ENCODE measurements around the gene LDB1. TPM values are rescaled to one million over a fixed set of nuclear protein-coding genes. Genes with fewer than 3 reads are reported as not detected.

The LDB1 gene
- total RNA-seq, 3 donors from 2014 or later, result 55.7 to 59.6 (median 56.2) TPM

GRCh38 chr10:102146971-102147428 lies 26.8 kb upstream of the LDB1 start:
- ATAC-seq (no peak), DNase-seq (no peak)
- Mint-ChIP-seq H3K27me3 (ENCODE audit: low read depth) (no peaks in the 10 kb centered on the region), H3K36me3 (ENCODE audit: insufficient read depth) (peaks cover 68% of the 10 kb centered on the region), H3K4me1 (ENCODE audit: low read depth) (peaks cover 11% of the 10 kb centered on the region), H3K9me3 (no peaks in the 10 kb centered on the region), H3K4me3 (no peak overlapping the region)

GRCh38 chr10:102141583-102142107 lies 21.5 kb upstream of the LDB1 start:
- H3K9me3 Mint-ChIP-seq, result no peaks in the 10 kb centered on the region
- ATAC-seq (peak in 1 of 2 donors; percentile 6), DNase-seq (no peak)
- peaks cover 62% of the 10 kb centered on the region for H3K36me3 Mint-ChIP-seq (ENCODE audit: insufficient read depth)
- peaks cover 8% of the 10 kb centered on the region for H3K4me1 Mint-ChIP-seq (ENCODE audit: low read depth)
- no peaks in the 10 kb centered on the region for H3K27me3 Mint-ChIP-seq (ENCODE audit: low read depth)
- H3K4me3 Mint-ChIP-seq, result no peak overlapping the region

- peaks cover 57% of the 10 kb centered on the region for H3K36me3 Mint-ChIP-seq (ENCODE audit: insufficient read depth)
- peak in 1 of 2 donors; percentile 11 for ATAC-seq
These were observed 20.9 kb upstream of the LDB1 start for GRCh38 chr10:102140913-102141540.

GRCh38 chr10:102140218-102140617 lies 20.1 kb upstream of the LDB1 start:
- no peaks in the 10 kb centered on the region for H3K9me3 Mint-ChIP-seq
- no peaks in the 10 kb centered on the region for H3K27me3 Mint-ChIP-seq (ENCODE audit: low read depth)
- peaks cover 20% of the 10 kb centered on the region for H3K4me1 Mint-ChIP-seq (ENCODE audit: low read depth)
- ATAC-seq (no peak), DNase-seq (no peak)
- H3K4me3 Mint-ChIP-seq, result no peak overlapping the region
- peaks cover 57% of the 10 kb centered on the region for H3K36me3 Mint-ChIP-seq (ENCODE audit: insufficient read depth)

More at GRCh38 chr10:102140913-102141540, 20.9 kb upstream of the LDB1 start:
- Mint-ChIP-seq H3K9me3 (no peaks in the 10 kb centered on the region), H3K27me3 (ENCODE audit: low read depth) (no peaks in the 10 kb centered on the region), H3K4me3 (no peak overlapping the region), H3K4me1 (ENCODE audit: low read depth) (peaks cover 12% of the 10 kb centered on the region)
- DNase-seq, result no peak

GRCh38 chr10:102139281-102140110 lies 19.3 kb upstream of the LDB1 start:
- Mint-ChIP-seq H3K9me3 (no peaks in the 10 kb centered on the region), H3K36me3 (ENCODE audit: insufficient read depth) (peaks cover 56% of the 10 kb centered on the region), H3K27me3 (ENCODE audit: low read depth) (no peaks in the 10 kb centered on the region), H3K4me3 (no peak overlapping the region), H3K4me1 (ENCODE audit: low read depth) (peaks cover 27% of the 10 kb centered on the region)
- ATAC-seq (no peak), DNase-seq (no peak)

- ATAC-seq (no peak), DNase-seq (no peak)
- Mint-ChIP-seq H3K27me3 (ENCODE audit: low read depth) (no peaks in the 10 kb centered on the region), H3K4me3 (peak overlapping the region; percentile 94), H3K4me1 (ENCODE audit: low read depth) (peaks cover 39% of the 10 kb centered on the region), H3K36me3 (ENCODE audit: insufficient read depth) (peaks cover 42% of the 10 kb centered on the region), H3K9me3 (no peaks in the 10 kb centered on the region)
These were observed 15.9 kb upstream of the LDB1 start for GRCh38 chr10:102135956-102136526.

- ATAC-seq, result no peak
- H3K4me3 Mint-ChIP-seq, result peak overlapping the region; percentile 94
These were observed 14.2 kb upstream of the LDB1 start for GRCh38 chr10:102134416-102134815.

GRCh38 chr10:102133373-102134195 lies 13.4 kb upstream of the LDB1 start:
- H3K36me3 Mint-ChIP-seq (ENCODE audit: insufficient read depth), result peaks cover 26% of the 10 kb centered on the region
- ATAC-seq (peak; percentile 33 to 41), DNase-seq (peak; percentile 69)
- H3K27me3 Mint-ChIP-seq (ENCODE audit: low read depth), result no peaks in the 10 kb centered on the region
- peaks cover 39% of the 10 kb centered on the region for H3K4me1 Mint-ChIP-seq (ENCODE audit: low read depth)
- no peaks in the 10 kb centered on the region for H3K9me3 Mint-ChIP-seq
- peak overlapping the region; percentile 94 for H3K4me3 Mint-ChIP-seq

More at GRCh38 chr10:102134416-102134815, 14.2 kb upstream of the LDB1 start:
- Mint-ChIP-seq H3K36me3 (ENCODE audit: insufficient read depth) (peaks cover 31% of the 10 kb centered on the region), H3K27me3 (ENCODE audit: low read depth) (no peaks in the 10 kb centered on the region), H3K9me3 (no peaks in the 10 kb centered on the region), H3K4me1 (ENCODE audit: low read depth) (peaks cover 39% of the 10 kb centered on the region)
- no peak for DNase-seq

- no peaks in the 10 kb centered on the region for H3K9me3 Mint-ChIP-seq
- no peaks in the 10 kb centered on the region for H3K27me3 Mint-ChIP-seq (ENCODE audit: low read depth)
- ATAC-seq (peak; percentile 92 to 93), DNase-seq (peak; percentile 94)
- H3K4me3 Mint-ChIP-seq, result peak within 1 kb of the TSS; percentile 94
- H3K4me1 Mint-ChIP-seq (ENCODE audit: low read depth), result peaks cover 39% of the 10 kb centered on the region
- H3K36me3 Mint-ChIP-seq (ENCODE audit: insufficient read depth), result peaks cover 22% of the 10 kb centered on the region
These were observed 12.6 kb upstream of the LDB1 start, which contains the start of gene PPRC1 for GRCh38 chr10:102132563-102133372. PPRC1 (plus strand) TSS chr10:102133040; CDS start chr10:102133069, 29 bp downstream.

- ATAC-seq, result no peak
- Mint-ChIP-seq H3K9me3 (no peaks in the 10 kb centered on the region), H3K4me3 (peak overlapping the region; percentile 94), H3K36me3 (ENCODE audit: insufficient read depth) (peaks cover 19% of the 10 kb centered on the region), H3K4me1 (ENCODE audit: low read depth) (peaks cover 35% of the 10 kb centered on the region), H3K27me3 (ENCODE audit: low read depth) (no peaks in the 10 kb centered on the region)
- DNase-seq, result no peak
These were observed 12.0 kb upstream of the LDB1 start for GRCh38 chr10:102132193-102132562.

- Mint-ChIP-seq H3K4me3 (peak overlapping the region; percentile 94), H3K36me3 (ENCODE audit: insufficient read depth) (peaks cover 19% of the 10 kb centered on the region), H3K9me3 (no peaks in the 10 kb centered on the region), H3K27me3 (ENCODE audit: low read depth) (no peaks in the 10 kb centered on the region), H3K4me1 (ENCODE audit: low read depth) (peaks cover 30% of the 10 kb centered on the region)
- no peak for DNase-seq
- ATAC-seq, result no peak
These were observed 11.4 kb upstream of the LDB1 start for GRCh38 chr10:102131286-102132170.

- Mint-ChIP-seq H3K4me3 (no peak overlapping the region), H3K4me1 (ENCODE audit: low read depth) (peaks cover 14% of the 10 kb centered on the region)
- no peak for ATAC-seq
These were observed 3.1 kb upstream of the LDB1 start for GRCh38 chr10:102123223-102123622.

More at GRCh38 chr10:102123223-102123622, 3.1 kb upstream of the LDB1 start:
- Mint-ChIP-seq H3K27me3 (ENCODE audit: low read depth) (no peaks in the 10 kb centered on the region), H3K36me3 (ENCODE audit: insufficient read depth) (no peaks in the 10 kb centered on the region), H3K9me3 (no peaks in the 10 kb centered on the region)
- no peak for DNase-seq

All from activated T-cell treated with anti-CD3 and anti-CD28 coated beads, Interleukin-2, amount 50 U/mL, for 4 hours (primary cell).